DOHH2 (cell line): ENCODE results near the gene VPS37B.

Source experiments
- CTCF ChIP-seq: fragments of 200-600 bp; sonication (generic); IDR thresholded peaks from one replicate; pipeline ENCODE4 v1.5.1; 2014; ENCODE audit warnings: antibody characterized with exemption, mild to moderate bottlenecking, low read depth, low read length; ENCODE audit not compliant: poor library complexity, severe bottlenecking
- EZH2phosphoT487 ChIP-seq: fragments of 200-600 bp; sonication (generic); IDR thresholded peaks from 2 replicates; pipeline ENCODE4 v1.6.1; 2017; ENCODE audit warnings: borderline replicate concordance, mild to moderate bottlenecking, antibody characterized with exemption, low read length, moderate library complexity, mixed read lengths

- no peak for TF ChIP-seq CTCF
- no peak for TF ChIP-seq EZH2phosphoT487
These were observed 26.5 kb downstream of the VPS37B start for GRCh38 chr12:122869207-122869973.
